ENCODE results near the gene CDK11B.
"Not testable (repeated sequence)": the region's sequence is repeated elsewhere in the genome, so short reads cannot be mapped to it uniquely, and the experiment has no call there.

GRCh38 chr1:1634613-1635012, 24.2 kb downstream of the CDK11B start:
- not testable (repeated sequence) for TF ChIP-seq POLR2AphosphoS5 (IDR thresholded peaks at IDR 0.05; ENCODE audit: low read depth, low read length); POLR2A (IDR thresholded peaks at IDR 0.05; ENCODE audit: low read depth, low read length); POU2F2 (IDR thresholded peaks at IDR 0.05; ENCODE audit: low read depth, low read length); SPI1 (IDR thresholded peaks at IDR 0.05; ENCODE audit: low read depth, low read length); TAF1 (IDR thresholded peaks at IDR 0.05; ENCODE audit: low read depth, low read length); PAX5 (IDR thresholded peaks at IDR 0.05; ENCODE audit: insufficient read depth, low read length, severe bottlenecking)

Measured in GM12891 (cell line).